Heart left ventricle (tissue), 16 donors: ENCODE results near the gene KIF5C. TPM values are rescaled to one million over a fixed set of nuclear protein-coding genes. Genes with fewer than 3 reads are reported as not detected.

Source experiments
- ATAC-seq, 4 donors: fragments of 200-7000 bp; cut with Tn5 transposase; one replicate each; pipeline ENCODE4 v1.9.1; 2020 to 2022; ENCODE audit warnings: moderate library complexity in 4 of 4, mild to moderate bottlenecking in 3 of 4, moderate number of reproducible peaks in 1 of 4
- DNase-seq, 5 donors: peaks; one replicate each; pipeline ENCODE4 v3.0.0-alpha.2; 2020
- H3K27ac ChIP-seq, 12 donors: fragments of 200-600 bp; sonication (generic) in 4 of 12; one replicate each; pipeline versions ENCODE4 v1.5.0 to v1.8.0; 2016 to 2022; ENCODE audit warnings: mild to moderate bottlenecking in 2 of 12
- H3K27me3 ChIP-seq, 9 donors: fragments of 200-600 bp; sonication (generic) in 2 of 9; one replicate each; pipeline versions ENCODE4 v1.5.1 to v1.8.0; 2016 to 2022; ENCODE audit warnings: mild to moderate bottlenecking in 3 of 9
- H3K36me3 ChIP-seq, 9 donors: fragments of 200-600 bp; sonication (generic) in 2 of 9; one replicate each; pipeline versions ENCODE4 v1.5.0 to v1.8.0; 2018 to 2022; ENCODE audit warnings: mild to moderate bottlenecking in 2 of 9
- H3K4me1 ChIP-seq, 12 donors: fragments of 200-600 bp; sonication (generic) in 4 of 12; one replicate each; pipeline versions ENCODE4 v1.5.0 to v1.8.0; 2016 to 2022; ENCODE audit warnings: mild to moderate bottlenecking in 3 of 12
- H3K4me3 ChIP-seq, 12 donors: fragments of 200-600 bp; sonication (generic) in 4 of 12; one replicate each; pipeline versions ENCODE4 v1.5.0 to v1.8.0; 2017 to 2022; ENCODE audit warnings: mild to moderate bottlenecking in 9 of 12, moderate library complexity in 4 of 12
- H3K9me3 ChIP-seq, 12 donors: fragments of 200-600 bp; sonication (generic) in 4 of 12; one replicate each; pipeline versions ENCODE4 v1.5.0 to v1.8.0; 2016 to 2022; ENCODE audit warnings: mild to moderate bottlenecking in 1 of 12
- POLR2A ChIP-seq, 2 donors: fragments of 450-650 bp; IDR thresholded peaks; one replicate each; pipeline ENCODE4 v1.6.1; 2017; ENCODE audit warnings: antibody characterized with exemption in 2 of 2, mild to moderate bottlenecking in 2 of 2, moderate library complexity in 2 of 2
- WGBS, 4 donors: extraction: QIAGEN DNeasy Blood & Tissue Kit in 2 of 4; methylation state at CpG; one replicate each; pipeline versions ENCODE4 v1.1.5 to v1.1.7; 2013 to 2018; 5-methylcytosine and 5-hydroxymethylcytosine counted together
- intact Hi-C, 10 donors: fragments of 100-400 bp; cut with DNase I; formaldehyde crosslinking; loops; one replicate each; pipeline versions ENCODE4 v1.11.1 to v1.14.2; 2022
- polyA plus RNA-seq, 2 donors: library from polyadenylated mRNA; stranded (reverse); fragments of 200-250 nt; gene quantifications; one replicate each; pipeline ENCODE4 v1.2.3, GENCODE V29; 2013
- total RNA-seq, 9 donors: library from RNA; depleted of rRNA in 2 of 9; stranded (reverse); fragments of >200 nt in 2 of 9; fragmentation: NEBNext Ultra II Directional in 3 of 9; extraction: Animal tissue kit (Norgen Biotek cat#: 25700) in 3 of 9; gene quantifications; one replicate each; pipeline versions ENCODE4 v1.1.0 to v1.2.4, GENCODE V29; 2016 to 2023
- TF ChIP-seq, protein P1 (sequence below), 12 donors: fragments of 200-600 bp; sonication (generic) in 4 of 12; IDR thresholded peaks; one replicate each; pipeline versions ENCODE4 v1.5.0 to v1.8.0; 2018 to 2022; ENCODE audit warnings: antibody characterized with exemption in 12 of 12, mild to moderate bottlenecking in 5 of 12
- donor health status: ischemic (EF 13 %, LVEDD 7.1; RV severe dilation, severe dysfunction).
- donor health status: healthy with polysubstance abuse.
- donor health status: DM: no; HTN: yes; CAD: no.
- donor health status: DM: no; HTN: no; CAD: no.
- donor health status: ischemic (EF 25% LVEDD 6.9; RV normal size, moderate dysfunction).
- donor health status: ischemic (EF 25% LVEDD 5.7; RV mildly dilated, moderate dysfunction).
- donor health status: healthy.
- donor health status: DM: yes; HTN: yes; CAD: no.
- donor health status: ischemic (EF 35%, LVEDD 5.7; RV mildly dilated, moderate dysfunction).
- donor health status: nonischemic (EF 11% LVEDD 7.7; RV severe dilation, severe dysfunction).
- donor health status: DM: yes; HTN: yes; CAD: no.
- donor health status: PGD.
- donor health status: ischemic (EF 29% LVEDD 5.4; RV normal size, mild dysfunction).
- donor health status: nonischemic (EF 23%, LVEDD 6.1; RV moderate dilation, normal function).

The KIF5C gene
- total and polyA plus RNA-seq, 11 donors = 0.22 to 1.4 (median 0.48) TPM

DNA sequence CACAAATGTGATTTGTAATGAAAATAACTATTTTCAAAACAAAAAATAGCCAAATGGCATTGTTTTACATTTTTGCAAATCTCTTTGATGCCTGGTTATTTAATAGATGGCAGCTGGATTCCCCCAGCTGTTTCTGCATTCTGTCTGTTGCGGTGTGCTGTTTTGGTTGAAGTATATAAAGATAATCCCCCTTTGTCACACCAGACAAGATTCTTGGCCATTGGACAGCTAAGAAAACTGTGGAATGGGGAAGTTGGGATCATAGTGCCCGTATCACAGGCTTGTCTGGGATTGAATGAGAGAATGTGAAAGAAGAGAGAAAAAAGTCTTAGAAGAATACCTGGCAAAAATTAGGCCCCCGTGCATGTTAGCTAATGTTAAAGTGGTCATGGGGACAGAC is 144.0 kb downstream of the KIF5C start:
- H3K27me3 ChIP-seq = peaks cover 0 to 5% (median 0%) of the 10 kb centered on the region in 9 donors
- peaks cover 0 to 6% (median 0%) of the 10 kb centered on the region in 12 donors for H3K4me1 ChIP-seq
- TF ChIP-seq, protein P1, sequence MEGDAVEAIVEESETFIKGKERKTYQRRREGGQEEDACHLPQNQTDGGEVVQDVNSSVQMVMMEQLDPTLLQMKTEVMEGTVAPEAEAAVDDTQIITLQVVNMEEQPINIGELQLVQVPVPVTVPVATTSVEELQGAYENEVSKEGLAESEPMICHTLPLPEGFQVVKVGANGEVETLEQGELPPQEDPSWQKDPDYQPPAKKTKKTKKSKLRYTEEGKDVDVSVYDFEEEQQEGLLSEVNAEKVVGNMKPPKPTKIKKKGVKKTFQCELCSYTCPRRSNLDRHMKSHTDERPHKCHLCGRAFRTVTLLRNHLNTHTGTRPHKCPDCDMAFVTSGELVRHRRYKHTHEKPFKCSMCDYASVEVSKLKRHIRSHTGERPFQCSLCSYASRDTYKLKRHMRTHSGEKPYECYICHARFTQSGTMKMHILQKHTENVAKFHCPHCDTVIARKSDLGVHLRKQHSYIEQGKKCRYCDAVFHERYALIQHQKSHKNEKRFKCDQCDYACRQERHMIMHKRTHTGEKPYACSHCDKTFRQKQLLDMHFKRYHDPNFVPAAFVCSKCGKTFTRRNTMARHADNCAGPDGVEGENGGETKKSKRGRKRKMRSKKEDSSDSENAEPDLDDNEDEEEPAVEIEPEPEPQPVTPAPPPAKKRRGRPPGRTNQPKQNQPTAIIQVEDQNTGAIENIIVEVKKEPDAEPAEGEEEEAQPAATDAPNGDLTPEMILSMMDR (IDR thresholded peaks at IDR 0.05) = no peak
- no peak for TF ChIP-seq POLR2A (IDR thresholded peaks at IDR 0.05)
- ATAC-seq = no peak
- intact Hi-C loops = loop anchor here in 4 of 10 donors (2.0 to 5.0 kb wide), 3 partner anchors 293 to 543 kb away; no protein-coding TSS in a partner anchor
- H3K4me3 ChIP-seq = no peak overlapping the region
- 74 to 87% (median 85%) methylated on average over 3 of the region's 3 CpGs for WGBS, 4 donors
- no peaks in the 10 kb centered on the region for H3K9me3 ChIP-seq
- H3K36me3 ChIP-seq = no peaks in the 10 kb centered on the region
- DNase-seq = no peak
- H3K27ac ChIP-seq = no peak overlapping the region

DNA sequence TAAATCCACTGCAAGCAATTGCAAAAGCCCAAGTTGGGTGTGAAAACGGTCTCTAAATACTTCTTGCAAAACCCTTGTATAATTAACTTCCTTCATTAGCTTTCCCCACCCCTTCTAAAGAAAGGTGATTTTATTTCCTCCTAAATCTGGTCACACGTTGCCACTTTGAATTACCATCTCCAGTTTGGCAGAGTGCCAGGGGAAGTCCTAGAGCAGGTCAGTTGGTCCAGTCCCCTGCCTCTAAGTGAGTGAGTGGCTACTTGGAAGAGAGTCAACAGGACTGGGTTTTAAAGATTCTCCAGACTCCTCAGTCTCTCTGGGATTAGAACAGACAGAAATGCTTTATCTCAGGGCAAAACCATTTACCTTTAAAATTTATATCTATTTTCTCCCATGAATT is 144.7 kb downstream of the KIF5C start:
- intact Hi-C loops = loop anchor here in 7 of 10 donors (1.0 to 10.0 kb wide), 5 partner anchors 293 to 543 kb away; no protein-coding TSS in a partner anchor
- Histone ChIP-seq H3K27ac (no peak overlapping the region), H3K4me3 (no peak overlapping the region), H3K4me1 (peaks cover 0 to 6% (median 0%) of the 10 kb centered on the region in 12 donors), H3K27me3 (peaks cover 0 to 5% (median 0%) of the 10 kb centered on the region in 9 donors), H3K9me3 (no peaks in the 10 kb centered on the region), H3K36me3 (no peaks in the 10 kb centered on the region)
- TF ChIP-seq, protein P1 (IDR thresholded peaks at IDR 0.05) = no peak
- TF ChIP-seq POLR2A (IDR thresholded peaks at IDR 0.05) = no peak
- ATAC-seq (no peak), DNase-seq (no peak)
- 48 to 59% (median 57%) methylated on average over 2 of the region's 2 CpGs for WGBS, 4 donors

DNA sequence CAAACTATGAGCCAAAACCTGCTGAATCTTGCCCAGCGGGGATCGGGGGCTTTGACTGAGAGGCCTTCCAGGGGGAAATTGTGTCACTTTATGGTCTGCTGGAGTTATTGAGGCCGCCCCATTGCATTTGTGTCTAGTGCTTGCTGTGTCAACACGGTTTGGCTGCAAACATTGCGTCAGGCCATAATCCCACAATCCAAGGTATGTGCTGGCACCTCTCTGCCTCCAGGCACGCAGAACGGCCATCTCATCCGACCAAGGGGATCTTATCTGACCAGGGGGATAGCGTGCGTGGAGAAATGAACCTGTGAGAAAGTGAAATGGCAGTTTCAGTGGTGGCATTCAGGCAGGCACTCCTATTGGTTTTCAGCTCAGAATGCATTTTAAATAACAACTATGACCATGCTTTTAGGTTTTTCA is 145.4 kb downstream of the KIF5C start:
- Histone ChIP-seq H3K4me3 (no peak overlapping the region), H3K4me1 (peaks cover 0 to 6% (median 0%) of the 10 kb centered on the region in 12 donors), H3K9me3 (no peaks in the 10 kb centered on the region), H3K27me3 (peaks cover 0 to 5% (median 0%) of the 10 kb centered on the region in 9 donors), H3K27ac (no peak overlapping the region), H3K36me3 (no peaks in the 10 kb centered on the region)
- intact Hi-C loops = loop anchor here in 3 of 10 donors (1.0 to 10.0 kb wide), 2 partner anchors 294 to 540 kb away; no protein-coding TSS in a partner anchor
- ATAC-seq = no peak
- no peak for DNase-seq
- 87 to 94% (median 90%) methylated on average over 10 of the region's 10 CpGs for WGBS, 4 donors
- TF ChIP-seq, protein P1 (IDR thresholded peaks at IDR 0.05) = no peak
- no peak for TF ChIP-seq POLR2A (IDR thresholded peaks at IDR 0.05)

DNA sequence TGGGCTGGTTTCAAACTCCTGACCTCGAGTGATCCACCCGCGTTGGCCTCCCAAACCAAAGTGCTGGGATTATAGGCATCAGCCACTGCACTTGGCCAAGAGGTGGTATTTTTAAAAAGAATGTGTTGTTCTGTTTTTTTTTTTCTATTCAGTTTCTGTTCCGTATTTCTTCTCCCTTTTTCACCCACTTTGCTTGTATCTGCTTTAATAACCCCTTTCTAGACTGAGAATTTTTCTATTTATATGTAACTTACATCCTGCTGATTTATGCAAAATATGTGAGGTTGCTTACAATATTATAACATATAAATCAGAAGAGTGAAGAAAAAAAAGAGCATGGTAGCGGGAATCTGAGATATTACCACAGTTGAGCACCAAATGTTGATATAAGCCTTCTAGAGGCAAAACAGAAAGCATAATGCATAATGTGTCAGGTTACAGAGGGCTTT is 146.3 kb downstream of the KIF5C start:
- peaks cover 0 to 5% (median 0%) of the 10 kb centered on the region in 9 donors for H3K27me3 ChIP-seq
- H3K4me1 ChIP-seq = peaks cover 0 to 6% (median 0%) of the 10 kb centered on the region in 12 donors
- no peaks in the 10 kb centered on the region for H3K9me3 ChIP-seq
- ATAC-seq = no peak
- intact Hi-C loops = loop anchor here in 2 of 10 donors (10.0 kb wide), 1 partner anchor 294 kb away; no protein-coding TSS in a partner anchor
- no peak overlapping the region for H3K27ac ChIP-seq
- 91 to 94% (median 92%) methylated on average over 5 of the region's 5 CpGs for WGBS, 4 donors
- no peak for DNase-seq
- H3K36me3 ChIP-seq = no peaks in the 10 kb centered on the region
- TF ChIP-seq, protein P1 (IDR thresholded peaks at IDR 0.05) = no peak
- no peak for TF ChIP-seq POLR2A (IDR thresholded peaks at IDR 0.05)
- no peak overlapping the region for H3K4me3 ChIP-seq
